GM19240 (cell line): ENCODE measurements around the gene ARSJ.
"Not testable (repeated sequence)": the region's sequence is repeated elsewhere in the genome, so short reads cannot be mapped to it uniquely, and the experiment has no call there.

Experiments used
- DNase-seq: peaks from one replicate; pipeline ENCODE4 v3.0.0; 2011; ENCODE audit warnings: low spot score; ENCODE audit not compliant: insufficient read length

Gene ARSJ

DNA sequence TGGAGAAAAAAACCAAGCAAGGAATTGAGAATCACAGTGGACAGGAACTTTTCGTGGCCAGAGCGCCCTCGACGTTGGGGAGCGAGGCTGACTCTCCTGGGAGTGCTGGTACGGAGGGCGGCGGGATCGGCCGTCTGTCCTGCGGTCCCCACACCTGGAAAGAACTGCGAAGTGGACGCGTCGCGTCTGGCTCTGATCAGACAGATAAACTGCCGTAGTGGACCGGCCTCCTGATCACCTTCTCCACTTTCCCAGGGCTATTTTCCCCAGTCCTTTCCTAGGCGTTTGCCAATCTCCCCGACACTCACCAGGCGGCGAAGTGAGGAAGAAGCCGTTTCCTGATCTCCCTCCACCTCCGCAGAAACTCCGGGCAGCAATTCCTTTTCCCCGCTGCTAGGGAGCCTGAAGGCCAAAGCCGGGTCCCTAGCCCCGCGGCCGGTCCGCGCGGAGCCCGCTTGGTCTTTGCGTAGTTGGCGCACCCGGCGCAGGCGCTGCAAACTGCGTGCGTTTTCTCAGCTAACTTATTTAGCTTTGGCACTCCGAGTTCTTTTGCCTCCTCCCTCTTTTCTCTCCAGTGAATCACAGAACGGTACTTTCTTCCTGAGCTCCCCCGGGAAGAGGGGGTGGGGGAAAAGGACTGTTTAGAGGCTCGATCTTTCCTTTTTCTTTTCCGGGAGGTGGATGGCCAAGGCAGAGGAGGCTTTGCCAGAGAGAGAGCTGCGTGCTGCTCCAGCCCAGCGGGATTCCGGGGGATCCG lies at the start of gene ARSJ:
TSS of gene ARSJ (minus strand) at position 500 of the 757 bp plus-strand sequence. CDS start 813 bp downstream, outside the sequence.
- DNase-seq = no peak

DNA sequence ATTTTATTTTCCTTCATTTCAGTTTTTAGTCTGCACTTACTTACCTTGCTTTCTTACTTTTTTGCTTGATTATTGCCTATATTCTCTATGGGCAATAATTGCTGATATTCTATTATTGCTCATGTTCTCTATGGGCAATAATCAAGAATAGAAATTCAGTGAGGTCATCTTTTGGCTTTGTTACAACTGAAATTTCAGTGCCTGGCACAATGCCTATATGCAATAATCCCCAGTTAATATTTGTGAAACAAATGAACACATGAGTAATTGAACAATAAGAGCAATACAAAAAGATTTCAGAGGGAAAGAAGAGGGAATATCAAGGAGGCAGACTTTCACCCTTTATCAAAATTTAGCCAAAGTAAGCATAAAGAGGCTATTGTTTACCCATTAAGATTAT lies 48.6 kb upstream of the ARSJ start:
- no peak for DNase-seq

DNA sequence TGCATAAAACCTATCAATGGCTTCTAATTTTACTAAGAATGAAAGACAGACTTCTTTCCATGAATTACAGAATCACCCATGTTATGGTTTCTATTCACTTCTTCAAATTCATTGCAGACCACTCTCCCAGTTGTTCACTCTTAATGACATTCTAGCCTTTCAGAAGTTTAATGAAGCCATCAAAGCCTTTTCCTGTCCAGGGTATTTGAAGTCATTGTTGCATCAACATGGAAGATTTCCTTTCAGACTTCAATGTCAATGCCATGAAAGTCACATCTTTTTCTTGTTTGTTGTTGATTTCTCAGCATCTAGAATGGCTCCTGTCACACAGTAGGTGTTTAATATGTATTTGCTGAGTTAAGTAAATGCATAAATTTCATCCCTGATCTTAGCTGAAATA lies 48.1 kb upstream of the ARSJ start:
- DNase-seq = no peak

DNA sequence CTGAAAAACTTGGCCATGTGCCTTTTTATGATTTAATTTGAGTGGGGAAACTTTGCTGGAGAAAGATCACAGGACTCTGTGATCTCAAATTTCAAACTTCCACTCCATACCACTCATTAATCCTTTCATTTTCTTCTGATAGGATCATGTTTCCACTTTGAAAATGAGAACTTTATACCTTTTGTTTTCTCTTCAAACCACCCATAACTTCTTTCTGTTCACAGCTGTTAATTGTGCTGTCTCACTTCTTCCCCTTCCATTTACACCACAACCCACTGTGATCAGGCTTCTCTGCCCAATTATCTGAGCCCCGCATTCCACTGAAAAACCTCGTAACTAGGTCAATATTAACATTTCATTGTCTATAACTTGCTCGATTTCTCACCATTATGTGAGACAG lies 47.0 kb upstream of the ARSJ start:
- no peak for DNase-seq

DNA sequence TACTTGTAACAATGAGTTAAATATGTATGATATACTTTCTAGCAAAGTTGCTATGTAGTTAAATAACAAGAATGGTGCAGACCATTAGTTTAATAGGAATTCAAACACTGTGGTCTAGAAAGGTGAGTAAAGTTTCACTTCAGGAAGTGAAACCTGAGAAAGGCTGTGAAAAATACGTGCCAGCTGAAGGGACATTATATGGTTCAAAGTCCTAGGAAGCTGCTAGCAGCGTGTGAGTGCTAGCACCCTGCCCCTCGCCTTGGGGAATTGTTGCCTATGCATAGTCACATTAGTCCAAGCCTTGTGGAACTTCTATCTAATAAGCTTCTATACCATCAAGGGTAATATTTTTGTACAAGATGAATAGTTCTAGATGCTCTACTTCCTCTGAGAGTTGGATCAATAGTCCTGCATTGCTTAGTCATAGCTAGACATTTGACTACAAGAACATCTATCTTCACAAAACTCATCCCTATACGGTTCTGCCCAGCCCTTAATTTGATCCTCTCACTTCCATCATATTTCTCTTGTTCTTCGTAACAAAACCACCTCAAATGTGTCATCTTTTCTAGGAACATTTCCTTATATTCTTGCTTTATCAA lies 45.8 kb upstream of the ARSJ start:
- DNase-seq = no peak

DNA sequence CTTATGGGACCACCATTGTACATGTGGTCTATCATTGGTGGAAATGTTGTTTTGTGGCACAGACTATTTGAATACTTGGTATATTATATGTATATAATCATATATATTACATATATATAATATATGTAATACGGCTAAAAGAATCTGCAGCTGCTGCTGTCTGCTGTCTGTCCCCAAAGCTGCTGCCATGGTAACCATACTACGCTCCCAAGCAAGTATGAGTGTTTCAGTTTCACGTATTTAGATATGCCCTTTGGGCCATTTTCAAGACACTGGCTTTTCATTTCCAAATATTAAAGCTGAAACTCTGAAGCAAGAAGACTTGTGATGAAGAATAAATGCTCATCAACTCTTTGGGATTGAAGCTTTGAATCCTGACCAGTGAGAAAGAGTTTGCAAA lies 42.0 kb upstream of the ARSJ start:
- DNase-seq = no peak

DNA sequence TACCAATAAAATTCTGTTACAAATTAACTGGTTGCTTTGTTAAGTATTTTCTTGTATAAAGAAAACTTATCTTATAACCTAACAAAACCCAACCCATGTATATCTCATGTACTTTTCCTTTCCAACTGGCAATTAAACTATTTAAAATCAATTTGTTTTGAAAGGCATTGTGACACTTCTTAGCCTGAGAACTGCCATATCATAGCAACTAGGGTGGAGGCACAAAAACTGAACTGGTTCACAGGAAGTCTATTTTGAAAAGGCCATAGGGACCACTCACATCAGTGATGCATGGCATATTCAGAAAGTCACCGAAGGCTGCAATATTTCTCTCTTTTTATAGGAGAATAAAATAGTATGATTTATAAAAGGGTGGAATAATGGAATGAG lies 40.5 kb upstream of the ARSJ start:
- no peak for DNase-seq

DNA sequence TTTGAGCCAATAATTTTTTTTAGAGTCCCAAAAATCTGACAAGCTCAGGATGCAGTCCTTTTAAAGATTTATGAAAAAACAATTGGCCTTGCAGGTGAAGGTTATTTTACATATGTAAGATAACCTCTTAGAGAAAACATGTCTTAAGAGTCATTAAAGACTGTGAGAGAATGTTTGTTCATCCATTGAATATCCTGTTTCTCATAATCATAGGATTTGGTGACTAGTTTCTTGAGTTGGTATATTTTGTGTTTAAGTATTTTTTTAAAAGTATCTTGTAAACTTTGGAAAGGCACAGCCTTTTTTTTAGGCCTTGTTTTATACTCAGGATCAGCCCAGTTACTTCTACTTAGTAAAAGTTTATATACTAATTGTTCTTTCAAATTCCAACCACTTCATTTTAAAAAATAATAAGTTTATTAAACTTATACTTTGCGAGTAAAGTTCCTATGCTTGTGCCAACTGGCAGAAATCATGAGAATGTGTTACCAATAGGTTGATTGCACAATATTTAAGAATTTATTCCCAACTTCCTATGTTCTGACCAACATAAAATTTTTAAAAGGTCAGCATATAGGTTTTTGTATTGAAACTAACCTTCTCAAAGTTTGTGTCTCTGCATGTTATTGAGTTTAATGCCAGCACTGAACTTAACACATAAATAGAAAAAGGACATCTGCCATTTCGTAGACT lies 40.0 kb upstream of the ARSJ start:
- DNase-seq = no peak

DNA sequence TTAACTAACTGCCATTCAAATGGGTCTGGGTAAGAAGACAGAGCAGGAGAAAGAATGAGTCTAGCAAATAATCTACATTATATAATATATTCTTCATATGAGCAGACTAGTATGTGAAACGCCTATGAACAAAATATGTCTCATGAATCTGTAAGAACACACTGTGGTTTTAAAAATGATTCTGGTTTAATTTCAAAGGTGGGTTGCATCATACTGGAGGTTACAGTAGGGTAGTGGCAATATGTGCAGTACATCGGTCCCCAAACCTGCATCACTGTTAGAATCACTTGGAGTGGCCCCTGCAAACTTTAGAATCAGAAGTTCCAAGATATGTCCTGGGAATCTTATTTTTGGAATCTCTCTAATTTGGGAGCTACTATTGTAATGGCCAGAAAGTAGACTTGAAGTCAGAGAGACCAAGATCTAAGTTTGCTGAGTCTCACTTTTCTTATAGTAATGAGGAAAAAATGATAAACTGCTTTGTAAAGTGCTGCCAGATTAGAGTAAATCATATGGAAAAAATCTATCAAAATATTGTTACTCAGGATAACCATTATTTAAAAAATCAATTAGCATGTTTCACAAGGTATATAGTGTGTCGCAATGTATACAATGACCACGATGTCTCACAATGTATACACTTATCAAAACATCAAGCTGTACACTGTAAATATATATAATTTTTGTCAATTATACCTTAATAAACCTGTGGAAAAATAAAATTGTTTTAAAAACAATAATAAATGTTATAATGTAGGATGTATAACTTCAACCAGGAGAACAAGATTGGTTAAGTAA lies 37.9 kb upstream of the ARSJ start:
- DNase-seq = no peak

DNA sequence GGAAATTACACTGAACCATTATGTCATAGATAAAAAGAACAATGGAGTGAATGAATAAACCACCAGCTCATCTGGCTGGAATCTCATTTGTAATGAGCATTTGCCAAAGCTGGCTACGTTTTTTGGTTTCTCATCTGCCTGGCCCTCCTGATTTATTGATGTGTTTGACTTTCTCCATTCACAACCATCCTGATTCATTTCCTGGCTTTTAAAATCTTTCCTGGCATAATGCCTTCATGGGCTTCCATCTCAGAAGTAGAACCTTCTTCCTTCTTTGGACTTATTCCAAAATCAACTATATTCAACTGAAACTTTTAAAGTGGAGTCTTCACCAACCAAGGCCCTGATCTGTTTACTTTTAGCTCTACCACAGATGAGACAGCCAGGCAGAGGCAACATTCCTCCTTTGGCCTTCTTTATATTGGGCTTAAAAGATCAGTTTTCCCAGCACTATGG lies 36.0 kb upstream of the ARSJ start:
- DNase-seq = no peak

DNA sequence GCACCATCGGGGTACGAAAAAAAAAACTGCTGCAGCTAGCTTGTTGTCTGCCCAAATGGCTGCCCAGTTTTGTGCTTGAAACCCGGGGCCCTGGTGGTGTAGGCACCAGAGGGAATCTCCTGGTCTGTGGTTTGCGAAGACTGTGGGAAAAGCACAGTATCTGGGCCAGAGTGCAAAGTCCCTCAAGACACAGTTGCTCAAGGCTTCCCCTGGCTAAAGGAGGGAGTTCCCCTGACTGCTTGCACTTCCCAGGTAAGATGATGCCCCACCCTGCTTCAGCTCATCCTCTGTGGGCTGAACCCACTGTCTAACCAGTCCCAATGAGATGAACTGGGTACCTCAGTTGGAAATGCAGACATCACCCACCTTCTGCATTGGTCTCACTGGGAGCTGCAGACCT lies 33.8 kb upstream of the ARSJ start:
- DNase-seq = not testable (repeated sequence)

DNA sequence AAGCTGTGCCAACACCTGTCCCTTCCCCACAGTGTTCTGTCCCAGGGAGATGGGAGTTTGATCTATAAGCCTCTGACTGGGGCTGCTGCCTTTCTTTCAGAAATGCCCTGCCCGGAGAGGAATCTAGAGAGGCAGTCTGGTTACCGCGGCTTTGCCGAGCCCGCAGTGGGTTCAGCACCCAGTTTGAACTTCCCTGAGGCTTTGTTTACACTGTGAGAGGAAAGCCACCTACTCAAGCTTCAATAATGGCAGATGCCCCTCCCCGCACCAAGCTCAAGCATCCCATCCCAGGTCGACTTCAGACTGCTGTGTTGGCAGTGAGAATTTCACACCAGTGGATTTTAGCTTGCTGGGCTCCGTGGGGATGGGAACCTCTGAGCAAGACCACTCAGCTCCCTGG lies 33.3 kb upstream of the ARSJ start:
- DNase-seq = no peak

DNA sequence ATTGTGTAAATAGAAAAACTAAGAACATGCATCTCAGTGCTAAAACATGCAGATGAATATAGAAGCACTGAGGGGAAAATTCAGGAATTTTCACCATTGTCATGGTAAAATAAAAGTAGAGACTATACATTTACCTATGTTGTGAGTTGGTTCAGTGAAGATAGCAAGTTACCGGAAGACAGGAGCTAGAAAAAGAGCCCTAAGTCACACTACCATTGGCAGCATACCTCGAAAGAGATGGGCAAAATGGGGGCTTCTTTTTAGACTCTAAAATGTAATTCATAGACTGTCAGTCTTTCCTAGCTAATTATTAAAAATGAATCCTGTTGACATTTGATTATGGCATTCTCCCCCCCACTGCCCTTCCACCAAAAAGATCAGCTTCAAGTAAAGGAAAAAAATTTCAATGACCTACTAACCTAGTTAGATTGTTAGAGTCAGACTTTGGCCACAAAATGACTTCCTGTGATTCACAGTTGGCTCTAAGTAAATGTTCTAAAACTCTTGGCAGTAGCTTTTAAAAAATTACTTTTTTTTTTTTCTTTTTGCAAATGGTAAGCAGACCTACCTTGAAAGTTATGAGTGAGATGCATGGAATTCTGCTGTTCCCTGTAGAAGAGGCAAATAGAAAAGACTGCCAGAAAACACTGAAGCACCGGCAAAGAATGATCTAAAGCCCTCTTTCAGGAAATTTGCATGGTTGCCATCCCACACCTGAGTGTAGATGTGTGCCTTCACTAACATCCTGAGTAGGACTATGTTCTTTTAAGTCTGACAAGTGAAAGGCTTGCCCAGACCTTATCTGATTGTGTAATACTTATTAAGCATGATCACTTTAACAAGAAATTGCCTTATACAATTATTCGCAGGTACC lies 26.4 kb upstream of the ARSJ start:
- no peak for DNase-seq

DNA sequence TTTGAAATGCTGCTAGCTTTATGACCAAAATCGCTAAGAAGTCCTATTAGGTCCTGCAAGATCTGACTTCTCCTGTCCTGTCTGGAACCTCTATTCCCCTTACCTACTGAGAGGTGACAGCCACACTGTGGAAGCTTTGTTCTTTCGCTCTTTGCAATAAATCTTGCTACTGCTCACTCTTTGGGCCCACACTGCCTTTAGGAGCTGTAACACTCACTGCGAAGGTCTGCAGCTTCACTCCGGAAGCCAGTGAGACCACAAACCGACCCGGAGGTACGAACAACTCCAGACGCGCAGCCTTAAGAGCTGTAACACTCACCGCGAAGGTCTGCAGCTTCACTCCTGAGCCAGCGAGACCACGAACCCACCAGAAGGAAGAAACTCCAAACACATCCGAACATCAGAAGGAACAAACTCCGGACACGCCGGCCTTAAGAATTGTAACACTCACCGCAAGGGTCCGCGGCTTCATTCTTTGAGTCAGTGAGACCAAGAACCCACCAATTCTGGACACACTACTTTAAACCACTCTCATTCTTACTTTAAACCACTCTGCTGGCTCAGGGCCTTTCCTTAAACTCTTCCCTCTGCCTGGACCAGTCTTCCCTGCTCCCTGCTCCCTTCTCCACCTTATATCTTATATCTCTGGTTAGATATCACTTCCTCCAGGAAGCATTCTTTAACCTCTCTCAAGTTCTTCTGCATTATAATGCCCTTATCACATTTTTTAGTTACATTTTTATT lies 25.2 kb upstream of the ARSJ start:
- not testable (repeated sequence) for DNase-seq

DNA sequence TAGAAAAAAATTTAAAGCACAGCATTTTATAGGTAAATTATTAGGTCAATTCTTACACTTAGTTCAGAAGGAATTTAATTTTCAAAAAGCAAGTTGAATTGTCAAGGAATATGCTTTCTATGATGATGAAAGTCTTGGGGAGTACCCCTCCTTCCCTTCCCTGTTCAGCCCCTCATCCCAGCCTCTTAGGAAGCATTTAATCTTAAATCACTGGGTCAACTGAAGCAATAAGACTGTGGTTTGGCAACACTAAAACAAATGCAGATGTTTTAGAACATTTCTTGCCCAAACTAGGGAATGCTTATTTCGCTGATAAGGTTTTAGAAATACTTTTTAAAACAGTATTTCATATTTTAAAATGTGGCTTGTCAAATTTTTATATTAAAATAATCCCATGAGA lies 19.1 kb upstream of the ARSJ start:
- no peak for DNase-seq

DNA sequence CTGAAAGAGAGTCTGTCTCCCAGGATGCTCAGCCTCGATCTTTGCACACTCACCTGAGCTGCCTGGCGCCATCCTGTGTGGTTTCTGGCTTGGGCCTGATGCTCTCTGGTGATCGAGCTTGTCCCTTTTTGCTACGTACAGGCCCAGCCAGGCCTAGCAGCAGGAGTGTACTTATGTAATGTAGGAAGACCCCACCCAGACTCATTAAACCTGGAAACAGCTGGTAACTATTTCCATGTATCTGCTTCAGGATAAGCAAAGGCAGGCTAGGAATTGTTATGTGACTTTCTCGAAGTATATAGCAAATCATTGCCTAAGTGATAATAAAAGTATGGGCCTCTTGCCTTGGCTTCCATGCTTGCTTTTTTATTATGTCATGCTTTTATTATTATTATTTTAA lies 18.6 kb upstream of the ARSJ start:
- no peak for DNase-seq

DNA sequence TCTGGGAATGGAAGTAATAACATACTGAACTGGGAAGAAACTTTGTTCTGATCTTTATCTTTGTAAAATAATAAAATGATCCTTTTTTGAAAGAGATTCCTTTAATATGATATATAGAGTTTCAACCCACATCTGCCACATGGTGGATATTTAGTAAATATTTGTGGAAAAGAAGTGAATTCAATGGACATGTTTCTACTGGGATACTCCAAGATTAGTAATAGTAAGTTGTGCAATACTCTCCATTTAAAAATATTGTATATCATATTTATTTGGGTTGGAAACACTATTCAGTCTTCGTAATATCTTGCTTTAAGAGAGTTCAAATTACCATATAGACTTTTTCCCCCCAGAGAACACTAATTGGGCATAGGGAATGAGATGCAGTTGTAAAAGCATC lies 17.8 kb upstream of the ARSJ start:
- no peak for DNase-seq

DNA sequence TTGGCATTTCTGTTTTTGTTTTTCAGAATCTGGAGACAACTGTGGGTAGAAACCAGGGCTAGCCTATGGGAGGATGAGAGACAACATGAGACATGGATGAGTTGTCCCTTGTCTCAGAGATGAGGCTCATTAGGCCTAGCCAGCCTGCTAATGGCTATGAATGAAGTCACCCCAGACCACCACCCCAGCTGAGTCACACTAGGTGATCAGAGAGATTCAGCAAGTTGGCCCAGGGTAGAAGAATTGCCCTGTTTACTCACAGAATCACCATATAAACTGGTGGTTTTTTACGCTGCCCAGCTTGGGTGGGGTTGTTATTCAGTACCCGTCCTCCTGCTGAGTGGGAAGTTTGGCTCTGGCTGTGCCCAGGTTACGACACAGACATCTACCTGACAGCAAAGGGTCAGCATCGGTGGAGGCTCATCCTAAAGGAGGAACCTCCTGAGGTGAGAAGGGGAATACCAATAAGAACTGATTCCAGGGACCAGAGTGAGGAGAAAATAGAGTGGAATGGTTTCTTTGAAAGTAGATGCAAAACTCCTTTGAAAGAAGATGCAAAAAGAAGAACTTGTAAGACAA lies 17.2 kb upstream of the ARSJ start:
- DNase-seq = no peak

DNA sequence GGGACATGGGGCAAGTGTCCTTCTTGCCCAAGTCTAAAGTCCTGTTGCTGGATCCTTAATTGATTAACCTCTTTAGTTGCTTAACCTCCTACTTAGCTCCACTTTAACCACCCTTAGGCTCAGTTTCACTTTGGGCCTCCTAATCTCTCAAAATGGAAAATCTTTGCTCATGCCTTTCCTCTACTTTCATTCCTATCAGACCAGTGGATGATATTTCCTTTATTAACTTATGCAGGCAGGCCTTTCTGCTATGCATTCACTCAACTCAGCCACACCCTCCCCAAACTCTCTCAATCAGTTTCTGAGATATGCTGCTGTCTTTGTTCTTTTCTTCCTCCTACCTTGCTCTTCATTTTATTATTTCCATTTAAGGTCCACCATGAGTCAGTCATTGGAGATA lies 14.4 kb upstream of the ARSJ start:
- no peak for DNase-seq

DNA sequence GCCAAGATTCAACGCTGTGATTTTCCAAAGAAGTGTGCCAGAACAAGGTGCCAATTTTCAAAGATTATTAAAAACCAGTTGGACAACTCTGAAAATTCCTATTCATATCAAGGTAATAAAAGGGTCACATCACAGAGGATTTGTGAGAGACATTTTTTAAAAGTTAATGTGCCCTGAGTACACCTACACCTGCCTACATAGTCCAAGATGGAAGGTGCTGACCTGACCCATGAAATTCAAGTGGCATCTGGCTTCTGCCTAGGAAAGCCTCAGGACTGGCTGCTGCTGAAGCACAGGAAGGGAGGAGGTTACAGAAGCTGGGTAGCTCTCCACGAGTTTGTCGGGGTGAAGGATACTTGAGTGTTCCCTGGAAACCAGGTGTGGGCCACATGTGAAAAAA lies 11.4 kb upstream of the ARSJ start:
- DNase-seq = no peak
